Measurements from ENCODE around the gene UNC93B1. TPM values are rescaled to one million over a fixed set of nuclear protein-coding genes. Genes with fewer than 3 reads are reported as not detected.
A peak's percentile ranks its signal among the peaks of the same experiment; 100 is the strongest.

The UNC93B1 gene
- polyA plus RNA-seq, 6 donors from 2014 or later, result 93.5 to 149 (median 103) TPM

GRCh38 chr11:68043349-68044144 is 39.6 kb upstream of the UNC93B1 start:
- ATAC-seq (ENCODE audit: low read depth in 2 of 2) (no peak), DNase-seq (no peak)
- no peaks in the 10 kb centered on the region for H3K36me3 Mint-ChIP-seq
- H3K27ac Mint-ChIP-seq, result no peak overlapping the region
- no peaks in the 10 kb centered on the region for H3K27me3 Mint-ChIP-seq
- H3K4me3 Mint-ChIP-seq, result no peak overlapping the region
- no peaks in the 10 kb centered on the region for H3K9me3 Mint-ChIP-seq
- H3K4me1 Mint-ChIP-seq, result peaks cover 20 to 25% (median 22%) of the 10 kb centered on the region in 3 donors

GRCh38 chr11:68043029-68043348 is 39.1 kb upstream of the UNC93B1 start:
- no peak overlapping the region for H3K4me3 Mint-ChIP-seq
- no peak overlapping the region for H3K27ac Mint-ChIP-seq
- ATAC-seq (ENCODE audit: low read depth in 2 of 2), result no peak
- H3K36me3 Mint-ChIP-seq, result no peaks in the 10 kb centered on the region
- no peak for DNase-seq
- H3K9me3 Mint-ChIP-seq, result no peaks in the 10 kb centered on the region
- peaks cover 20 to 25% (median 22%) of the 10 kb centered on the region in 3 donors for H3K4me1 Mint-ChIP-seq
- H3K27me3 Mint-ChIP-seq, result no peaks in the 10 kb centered on the region

GRCh38 chr11:68042219-68043028 is 38.5 kb upstream of the UNC93B1 start:
- Mint-ChIP-seq H3K27ac (no peak overlapping the region), H3K27me3 (no peaks in the 10 kb centered on the region), H3K36me3 (no peaks in the 10 kb centered on the region), H3K4me1 (peaks cover 20 to 27% (median 23%) of the 10 kb centered on the region in 3 donors), H3K9me3 (no peaks in the 10 kb centered on the region), H3K4me3 (peak overlapping the region in 1 of 8 donors; percentile 73)
- ATAC-seq (ENCODE audit: low read depth in 2 of 2) (no peak), DNase-seq (no peak)

- ATAC-seq (ENCODE audit: low read depth in 2 of 2), result no peak
- Mint-ChIP-seq H3K9me3 (no peaks in the 10 kb centered on the region), H3K27ac (peak overlapping the region in 1 of 6 donors; percentile 87), H3K4me3 (peak overlapping the region in 6 of 8 donors; percentile 7 to 81 (median 58)), H3K36me3 (no peaks in the 10 kb centered on the region), H3K27me3 (no peaks in the 10 kb centered on the region), H3K4me1 (peaks cover 25 to 34% (median 30%) of the 10 kb centered on the region in 3 donors)
- DNase-seq, result no peak
Observed at GRCh38 chr11:68041617-68042218, 37.8 kb upstream of the UNC93B1 start.

- no peak for DNase-seq
Observed at GRCh38 chr11:68040957-68041591, 37.2 kb upstream of the UNC93B1 start.

GRCh38 chr11:68040101-68040956 is 36.4 kb upstream of the UNC93B1 start:
- DNase-seq (peak; percentile 77), ATAC-seq (ENCODE audit: low read depth in 2 of 2) (peak; percentile 85 to 87)
- H3K4me1 Mint-ChIP-seq, result peaks cover 27 to 37% (median 34%) of the 10 kb centered on the region in 3 donors
- no peaks in the 10 kb centered on the region for H3K27me3 Mint-ChIP-seq
- peak overlapping the region; percentile 84 to 94 (median 92) for H3K4me3 Mint-ChIP-seq
- peak overlapping the region; percentile 90 to 96 (median 94) for H3K27ac Mint-ChIP-seq
- no peaks in the 10 kb centered on the region for H3K36me3 Mint-ChIP-seq
- H3K9me3 Mint-ChIP-seq, result no peaks in the 10 kb centered on the region

More at GRCh38 chr11:68040957-68041591, 37.2 kb upstream of the UNC93B1 start:
- H3K27me3 Mint-ChIP-seq, result no peaks in the 10 kb centered on the region
- no peak for ATAC-seq (ENCODE audit: low read depth in 2 of 2)
- peak overlapping the region; percentile 6 to 94 (median 89) for H3K4me3 Mint-ChIP-seq
- H3K36me3 Mint-ChIP-seq, result no peaks in the 10 kb centered on the region
- H3K27ac Mint-ChIP-seq, result peak overlapping the region in 4 of 6 donors; percentile 57 to 96 (median 94)
- peaks cover 27 to 37% (median 33%) of the 10 kb centered on the region in 3 donors for H3K4me1 Mint-ChIP-seq
- no peaks in the 10 kb centered on the region for H3K9me3 Mint-ChIP-seq

- H3K36me3 Mint-ChIP-seq, result no peaks in the 10 kb centered on the region
- peak in 1 of 2 donors; percentile 3 for ATAC-seq (ENCODE audit: low read depth in 2 of 2)
- H3K4me1 Mint-ChIP-seq, result peaks cover 27 to 37% (median 35%) of the 10 kb centered on the region in 3 donors
- no peak for DNase-seq
- H3K4me3 Mint-ChIP-seq, result peak overlapping the region; percentile 84 to 94 (median 92)
- peak overlapping the region; percentile 90 to 96 (median 94) for H3K27ac Mint-ChIP-seq
- H3K27me3 Mint-ChIP-seq, result no peaks in the 10 kb centered on the region
- no peaks in the 10 kb centered on the region for H3K9me3 Mint-ChIP-seq
Observed at GRCh38 chr11:68039526-68040086, 35.7 kb upstream of the UNC93B1 start.

- H3K9me3 Mint-ChIP-seq, result no peaks in the 10 kb centered on the region
- no peaks in the 10 kb centered on the region for H3K36me3 Mint-ChIP-seq
- H3K27me3 Mint-ChIP-seq, result no peaks in the 10 kb centered on the region
- peak within 1 kb of the TSS; percentile 84 to 94 (median 92) for H3K4me3 Mint-ChIP-seq
- H3K27ac Mint-ChIP-seq, result peak within 1 kb of the TSS in 5 of 6 donors; percentile 93 to 96 (median 94)
- peaks cover 27 to 37% (median 35%) of the 10 kb centered on the region in 3 donors for H3K4me1 Mint-ChIP-seq
- DNase-seq (peak; percentile 33), ATAC-seq (ENCODE audit: low read depth in 2 of 2) (peak; percentile 32 to 36)
Observed at GRCh38 chr11:68038718-68039525, 35.0 kb upstream of the UNC93B1 start, which contains the start of gene TCIRG1. Gene TCIRG1 (plus strand): TSS chr11:68039025. CDS start chr11:68041272, 2,247 bp downstream.

GRCh38 chr11:68038226-68038717 is 34.4 kb upstream of the UNC93B1 start:
- no peak for ATAC-seq (ENCODE audit: low read depth in 2 of 2)
- H3K36me3 Mint-ChIP-seq, result no peaks in the 10 kb centered on the region
- peaks cover 27 to 37% (median 37%) of the 10 kb centered on the region in 3 donors for H3K4me1 Mint-ChIP-seq
- H3K27me3 Mint-ChIP-seq, result no peaks in the 10 kb centered on the region
- DNase-seq, result no peak
- H3K27ac Mint-ChIP-seq, result peak overlapping the region in 3 of 6 donors; percentile 12 to 93 (median 70)
- no peaks in the 10 kb centered on the region for H3K9me3 Mint-ChIP-seq
- H3K4me3 Mint-ChIP-seq, result peak overlapping the region in 5 of 8 donors; percentile 46 to 94 (median 91)

- DNase-seq (no peak), ATAC-seq (ENCODE audit: low read depth in 2 of 2) (no peak)
- H3K36me3 Mint-ChIP-seq, result no peaks in the 10 kb centered on the region
- H3K27ac Mint-ChIP-seq, result peak overlapping the region in 4 of 6 donors; percentile 65 to 96 (median 74)
- H3K9me3 Mint-ChIP-seq, result no peaks in the 10 kb centered on the region
- H3K27me3 Mint-ChIP-seq, result no peaks in the 10 kb centered on the region
- peaks cover 27 to 37% (median 37%) of the 10 kb centered on the region in 3 donors for H3K4me1 Mint-ChIP-seq
- peak overlapping the region; percentile 51 to 84 (median 64) for H3K4me3 Mint-ChIP-seq
Observed at GRCh38 chr11:68037411-68038225, 33.7 kb upstream of the UNC93B1 start.
